Mammary epithelial cell (primary cell): Measurements from ENCODE around the gene ANKRD66.

Experiments used
- EZH2 ChIP-seq: IDR thresholded peaks from 2 replicates; pipeline ENCODE4 v1.6.1; 2012; ENCODE audit warnings: low read length, inconsistent platforms, borderline replicate concordance
- TF ChIP-seq, protein P1 (sequence below), 2 donors: IDR thresholded peaks in 1 of 2; conservative IDR thresholded peaks in 1 of 2; 2 replicates each; pipeline ENCODE4 v1.5.1; 2011 to 2012; ENCODE audit warnings: inconsistent platforms in 2 of 2, low read length in 2 of 2, mild to moderate bottlenecking in 2 of 2, control low read depth in 1 of 2, low read depth in 1 of 2; ENCODE audit not compliant: insufficient read depth in 1 of 2; ENCODE audit errors: extremely low read depth in 1 of 2

DNA sequence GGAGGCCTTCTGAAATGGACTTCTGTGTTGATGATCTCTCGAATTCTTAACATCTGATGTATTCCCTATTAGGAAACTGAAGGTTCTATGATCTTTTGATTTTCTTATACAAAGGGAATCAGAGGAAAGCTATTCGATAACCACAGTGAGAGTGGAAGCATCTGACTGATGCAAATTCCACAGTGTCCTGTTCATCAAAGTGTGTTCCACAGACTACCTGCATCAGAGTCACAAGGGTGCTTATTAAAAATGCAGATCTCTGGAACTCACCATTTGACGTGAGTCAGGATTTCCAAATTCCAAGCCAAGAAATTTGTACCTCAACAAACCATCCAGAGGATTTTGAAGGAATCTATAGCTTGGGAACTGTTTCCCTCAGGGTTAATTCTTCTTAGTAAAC lies 42.1 kb downstream of the ANKRD66 start:
- TF ChIP-seq, protein P1, sequence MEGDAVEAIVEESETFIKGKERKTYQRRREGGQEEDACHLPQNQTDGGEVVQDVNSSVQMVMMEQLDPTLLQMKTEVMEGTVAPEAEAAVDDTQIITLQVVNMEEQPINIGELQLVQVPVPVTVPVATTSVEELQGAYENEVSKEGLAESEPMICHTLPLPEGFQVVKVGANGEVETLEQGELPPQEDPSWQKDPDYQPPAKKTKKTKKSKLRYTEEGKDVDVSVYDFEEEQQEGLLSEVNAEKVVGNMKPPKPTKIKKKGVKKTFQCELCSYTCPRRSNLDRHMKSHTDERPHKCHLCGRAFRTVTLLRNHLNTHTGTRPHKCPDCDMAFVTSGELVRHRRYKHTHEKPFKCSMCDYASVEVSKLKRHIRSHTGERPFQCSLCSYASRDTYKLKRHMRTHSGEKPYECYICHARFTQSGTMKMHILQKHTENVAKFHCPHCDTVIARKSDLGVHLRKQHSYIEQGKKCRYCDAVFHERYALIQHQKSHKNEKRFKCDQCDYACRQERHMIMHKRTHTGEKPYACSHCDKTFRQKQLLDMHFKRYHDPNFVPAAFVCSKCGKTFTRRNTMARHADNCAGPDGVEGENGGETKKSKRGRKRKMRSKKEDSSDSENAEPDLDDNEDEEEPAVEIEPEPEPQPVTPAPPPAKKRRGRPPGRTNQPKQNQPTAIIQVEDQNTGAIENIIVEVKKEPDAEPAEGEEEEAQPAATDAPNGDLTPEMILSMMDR (conservative IDR thresholded peaks at IDR 0.05 in 1 of 2, IDR thresholded peaks at IDR 0.05 in 1 of 2; ENCODE audit: extremely low read depth in 1 of 2, insufficient read depth in 1 of 2, low read depth in 1 of 2, low read length in 2 of 2), result no peak
- TF ChIP-seq EZH2, result no peak
